K562 (cell line): ENCODE measurements around the gene SUPT5H. TPM values are rescaled to one million over a fixed set of nuclear protein-coding genes. Genes with fewer than 3 reads are reported as not detected.

ENCODE experiments used
- ASH1L ChIP-seq: fragments of 450-650 bp; IDR thresholded peaks from 2 replicates; pipeline ENCODE4 v1.6.1; 2018; ENCODE audit warnings: borderline replicate concordance, mild to moderate bottlenecking, low read depth; ENCODE audit not compliant: partially characterized antibody
- FOXK1 ChIP-seq: sonication (generic); formaldehyde crosslinking; IDR thresholded peaks from 2 replicates; pipeline ENCODE4 v1.8.0; 2022; ENCODE audit warnings: missing genetic modification reagents, mild to moderate bottlenecking, borderline replicate concordance
- MEIS2 ChIP-seq: fragments of 450-650 bp; IDR thresholded peaks from 2 replicates; pipeline ENCODE4 v1.6.1; 2014; ENCODE audit warnings: mild to moderate bottlenecking; ENCODE audit not compliant: partially characterized antibody
- PCBP1 ChIP-seq: fragments of 200-400 bp; formaldehyde crosslinking; IDR thresholded peaks from 2 replicates; pipeline ENCODE4 v1.6.1; 2018; ENCODE audit warnings: mild to moderate bottlenecking, low read depth, low read length; ENCODE audit not compliant: poor library complexity, severe bottlenecking
- PHB2 ChIP-seq: fragments of 450-650 bp; IDR thresholded peaks from 2 replicates; pipeline ENCODE4 v1.6.1; 2017; ENCODE audit warnings: low read depth
- POLR2H ChIP-seq: IDR thresholded peaks from 2 replicates; pipeline ENCODE4 v1.6.1; 2016; ENCODE audit warnings: missing genetic modification characterization, low read depth, mild to moderate bottlenecking, control low read depth, missing compliant biosample characterization, moderate library complexity
- SLC30A9 ChIP-seq: fragments of 250-450 bp; sonication (Bioruptor Pico); IDR thresholded peaks from 2 replicates; pipeline ENCODE4 v1.8.0; 2022; ENCODE audit warnings: mild to moderate bottlenecking, moderate library complexity
- SMAD3 ChIP-seq: fragments of 450-650 bp; formaldehyde crosslinking; conservative IDR thresholded peaks from 2 replicates; pipeline ENCODE4 v1.4.0; 2020; ENCODE audit warnings: mild to moderate bottlenecking
- XRCC5 ChIP-seq: fragments of 200-400 bp; formaldehyde crosslinking; IDR thresholded peaks from 2 replicates; pipeline ENCODE4 v1.6.1; 2017; ENCODE audit warnings: low read depth, mild to moderate bottlenecking, low read length
- ZBTB12 ChIP-seq: fragments of 250-450 bp; sonication (Bioruptor Pico); IDR thresholded peaks from 2 replicates; pipeline ENCODE4 v1.4.0; 2020
- ZFP1 ChIP-seq: fragments of 450-650 bp; formaldehyde crosslinking; IDR thresholded peaks from 2 replicates; pipeline ENCODE4 v1.4.0; 2020; ENCODE audit warnings: mild to moderate bottlenecking, mixed read lengths
- polyA plus RNA-seq, 8 experiments: library from polyadenylated mRNA; depleted of rRNA in 4 of 8; stranded (reverse) in 5 of 8; unstranded in 3 of 8; fragments of >200 nt; fragmentation: Nextera tagmentation in 2 of 8; fragmentation: Illumina TruSeq in 1 of 8; extraction: Ambion mirVana in 2 of 8; extraction: Trizol in 1 of 8; gene quantifications; 2 replicates each; pipeline versions ENCODE4 v1.2.1 to v1.2.3, GENCODE V29; 2011 to 2014; ENCODE audit warnings: inconsistent platforms in 1 of 8, missing spikeins in 1 of 8
- total RNA-seq, 7 experiments: library from RNA; depleted of rRNA in 6 of 7; stranded (reverse); fragments of >200 nt in 6 of 7; fragmentation: Illumina TruSeq in 2 of 7; extraction: Trizol in 2 of 7; gene quantifications; 2 replicates each; pipeline versions ENCODE4 v1.2.1 to v1.2.3, GENCODE V29; 2011 to 2021; ENCODE audit warnings: low replicate concordance in 1 of 7
- TF ChIP-seq, protein P1 (sequence below): fragments of 450-650 bp; IDR thresholded peaks from 2 replicates; pipeline ENCODE4 v1.6.1; 2016; ENCODE audit warnings: mild to moderate bottlenecking, moderate library complexity

SUPT5H gene
- total and polyA plus RNA-seq, 9 of the 15 experiments (the other 6 are each of a cell fraction or from before 2014, with no cell fraction given) = 13.3 to 85.9 (median 35.9) TPM

DNA sequence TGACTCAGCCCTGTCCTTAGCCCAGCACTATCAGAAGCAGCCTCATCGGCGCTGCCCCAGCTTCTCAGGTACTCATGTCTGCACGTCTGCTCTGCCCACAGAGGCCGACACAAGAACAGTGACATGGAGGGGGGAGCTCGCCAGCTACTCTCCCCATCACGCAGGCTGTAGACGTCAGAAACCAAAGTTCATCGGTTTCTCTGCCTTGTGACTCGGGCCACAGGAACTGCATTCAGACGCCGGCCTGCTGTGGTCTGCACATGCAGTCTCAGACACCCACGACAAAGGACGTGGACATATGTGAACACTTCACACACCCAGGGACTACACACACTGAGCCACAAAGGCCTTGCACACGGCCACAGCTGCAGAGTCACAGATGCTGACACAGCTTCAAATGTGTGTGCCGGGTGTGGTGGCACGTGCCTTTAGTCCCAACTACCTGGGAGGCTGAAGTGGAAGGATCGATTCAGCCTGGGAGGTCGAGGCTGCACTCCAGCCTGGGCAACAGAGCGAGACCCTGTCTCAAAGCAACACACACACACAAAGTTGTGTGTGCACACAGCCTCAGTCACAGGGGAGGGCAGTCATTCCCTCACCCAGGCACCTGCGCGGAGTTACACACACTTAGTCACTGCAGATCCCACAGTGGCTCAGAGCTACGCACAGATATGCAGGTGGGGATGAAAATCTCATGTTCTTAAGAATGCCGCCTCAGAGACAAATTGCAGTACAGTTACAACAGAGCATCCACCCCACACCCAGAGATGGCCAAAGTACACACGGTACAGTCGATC lies 43.6 kb upstream of the SUPT5H start (continued):
- TF ChIP-seq, protein P1, sequence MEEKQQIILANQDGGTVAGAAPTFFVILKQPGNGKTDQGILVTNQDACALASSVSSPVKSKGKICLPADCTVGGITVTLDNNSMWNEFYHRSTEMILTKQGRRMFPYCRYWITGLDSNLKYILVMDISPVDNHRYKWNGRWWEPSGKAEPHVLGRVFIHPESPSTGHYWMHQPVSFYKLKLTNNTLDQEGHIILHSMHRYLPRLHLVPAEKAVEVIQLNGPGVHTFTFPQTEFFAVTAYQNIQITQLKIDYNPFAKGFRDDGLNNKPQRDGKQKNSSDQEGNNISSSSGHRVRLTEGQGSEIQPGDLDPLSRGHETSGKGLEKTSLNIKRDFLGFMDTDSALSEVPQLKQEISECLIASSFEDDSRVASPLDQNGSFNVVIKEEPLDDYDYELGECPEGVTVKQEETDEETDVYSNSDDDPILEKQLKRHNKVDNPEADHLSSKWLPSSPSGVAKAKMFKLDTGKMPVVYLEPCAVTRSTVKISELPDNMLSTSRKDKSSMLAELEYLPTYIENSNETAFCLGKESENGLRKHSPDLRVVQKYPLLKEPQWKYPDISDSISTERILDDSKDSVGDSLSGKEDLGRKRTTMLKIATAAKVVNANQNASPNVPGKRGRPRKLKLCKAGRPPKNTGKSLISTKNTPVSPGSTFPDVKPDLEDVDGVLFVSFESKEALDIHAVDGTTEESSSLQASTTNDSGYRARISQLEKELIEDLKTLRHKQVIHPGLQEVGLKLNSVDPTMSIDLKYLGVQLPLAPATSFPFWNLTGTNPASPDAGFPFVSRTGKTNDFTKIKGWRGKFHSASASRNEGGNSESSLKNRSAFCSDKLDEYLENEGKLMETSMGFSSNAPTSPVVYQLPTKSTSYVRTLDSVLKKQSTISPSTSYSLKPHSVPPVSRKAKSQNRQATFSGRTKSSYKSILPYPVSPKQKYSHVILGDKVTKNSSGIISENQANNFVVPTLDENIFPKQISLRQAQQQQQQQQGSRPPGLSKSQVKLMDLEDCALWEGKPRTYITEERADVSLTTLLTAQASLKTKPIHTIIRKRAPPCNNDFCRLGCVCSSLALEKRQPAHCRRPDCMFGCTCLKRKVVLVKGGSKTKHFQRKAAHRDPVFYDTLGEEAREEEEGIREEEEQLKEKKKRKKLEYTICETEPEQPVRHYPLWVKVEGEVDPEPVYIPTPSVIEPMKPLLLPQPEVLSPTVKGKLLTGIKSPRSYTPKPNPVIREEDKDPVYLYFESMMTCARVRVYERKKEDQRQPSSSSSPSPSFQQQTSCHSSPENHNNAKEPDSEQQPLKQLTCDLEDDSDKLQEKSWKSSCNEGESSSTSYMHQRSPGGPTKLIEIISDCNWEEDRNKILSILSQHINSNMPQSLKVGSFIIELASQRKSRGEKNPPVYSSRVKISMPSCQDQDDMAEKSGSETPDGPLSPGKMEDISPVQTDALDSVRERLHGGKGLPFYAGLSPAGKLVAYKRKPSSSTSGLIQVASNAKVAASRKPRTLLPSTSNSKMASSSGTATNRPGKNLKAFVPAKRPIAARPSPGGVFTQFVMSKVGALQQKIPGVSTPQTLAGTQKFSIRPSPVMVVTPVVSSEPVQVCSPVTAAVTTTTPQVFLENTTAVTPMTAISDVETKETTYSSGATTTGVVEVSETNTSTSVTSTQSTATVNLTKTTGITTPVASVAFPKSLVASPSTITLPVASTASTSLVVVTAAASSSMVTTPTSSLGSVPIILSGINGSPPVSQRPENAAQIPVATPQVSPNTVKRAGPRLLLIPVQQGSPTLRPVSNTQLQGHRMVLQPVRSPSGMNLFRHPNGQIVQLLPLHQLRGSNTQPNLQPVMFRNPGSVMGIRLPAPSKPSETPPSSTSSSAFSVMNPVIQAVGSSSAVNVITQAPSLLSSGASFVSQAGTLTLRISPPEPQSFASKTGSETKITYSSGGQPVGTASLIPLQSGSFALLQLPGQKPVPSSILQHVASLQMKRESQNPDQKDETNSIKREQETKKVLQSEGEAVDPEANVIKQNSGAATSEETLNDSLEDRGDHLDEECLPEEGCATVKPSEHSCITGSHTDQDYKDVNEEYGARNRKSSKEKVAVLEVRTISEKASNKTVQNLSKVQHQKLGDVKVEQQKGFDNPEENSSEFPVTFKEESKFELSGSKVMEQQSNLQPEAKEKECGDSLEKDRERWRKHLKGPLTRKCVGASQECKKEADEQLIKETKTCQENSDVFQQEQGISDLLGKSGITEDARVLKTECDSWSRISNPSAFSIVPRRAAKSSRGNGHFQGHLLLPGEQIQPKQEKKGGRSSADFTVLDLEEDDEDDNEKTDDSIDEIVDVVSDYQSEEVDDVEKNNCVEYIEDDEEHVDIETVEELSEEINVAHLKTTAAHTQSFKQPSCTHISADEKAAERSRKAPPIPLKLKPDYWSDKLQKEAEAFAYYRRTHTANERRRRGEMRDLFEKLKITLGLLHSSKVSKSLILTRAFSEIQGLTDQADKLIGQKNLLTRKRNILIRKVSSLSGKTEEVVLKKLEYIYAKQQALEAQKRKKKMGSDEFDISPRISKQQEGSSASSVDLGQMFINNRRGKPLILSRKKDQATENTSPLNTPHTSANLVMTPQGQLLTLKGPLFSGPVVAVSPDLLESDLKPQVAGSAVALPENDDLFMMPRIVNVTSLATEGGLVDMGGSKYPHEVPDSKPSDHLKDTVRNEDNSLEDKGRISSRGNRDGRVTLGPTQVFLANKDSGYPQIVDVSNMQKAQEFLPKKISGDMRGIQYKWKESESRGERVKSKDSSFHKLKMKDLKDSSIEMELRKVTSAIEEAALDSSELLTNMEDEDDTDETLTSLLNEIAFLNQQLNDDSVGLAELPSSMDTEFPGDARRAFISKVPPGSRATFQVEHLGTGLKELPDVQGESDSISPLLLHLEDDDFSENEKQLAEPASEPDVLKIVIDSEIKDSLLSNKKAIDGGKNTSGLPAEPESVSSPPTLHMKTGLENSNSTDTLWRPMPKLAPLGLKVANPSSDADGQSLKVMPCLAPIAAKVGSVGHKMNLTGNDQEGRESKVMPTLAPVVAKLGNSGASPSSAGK = peak; percentile 88
- TF ChIP-seq ZBTB12 (CRISPR knock-in tag) (peak; percentile 49; the same call in 1 of the 2 replicates), POLR2H (tag) (no peak), XRCC5 (no peak), SLC30A9 (CRISPR knock-in tag) (no peak), FOXK1 (no peak), SMAD3 (no peak), MEIS2 (no peak), PCBP1 (no peak), ZFP1 (no peak), ASH1L (no peak), PHB2 (no peak)
